Measurements from ENCODE around the gene CLDN24.

The CLDN24 gene

GRCh38 chr4:183337833-183338232, 15.6 kb upstream of the CLDN24 start:
- no peak for TF ChIP-seq CTCF (IDR thresholded peaks at IDR 0.05; ENCODE audit: insufficient read depth, low read depth, low read length, missing control alignments)
- no peak overlapping the region for H3K4me3 ChIP-seq (ENCODE audit: low read depth, low read length)
- no peak for DNase-seq (ENCODE audit: low read depth)

GRCh38 chr4:183337349-183337748, 15.1 kb upstream of the CLDN24 start:
- DNase-seq (ENCODE audit: low read depth), result no peak
- no peak for TF ChIP-seq CTCF (IDR thresholded peaks at IDR 0.05; ENCODE audit: insufficient read depth, low read depth, low read length, missing control alignments)

GRCh38 chr4:183335369-183335940, 13.2 kb upstream of the CLDN24 start:
- no peak overlapping the region for H3K4me3 ChIP-seq (ENCODE audit: low read depth, low read length)
- no peak for TF ChIP-seq CTCF (IDR thresholded peaks at IDR 0.05; ENCODE audit: insufficient read depth, low read depth, low read length, missing control alignments)
- no peak for DNase-seq (ENCODE audit: low read depth)

More at GRCh38 chr4:183337349-183337748, 15.1 kb upstream of the CLDN24 start:
- H3K4me3 ChIP-seq (ENCODE audit: low read depth, low read length), result no peak overlapping the region

- no peak for TF ChIP-seq CTCF (IDR thresholded peaks at IDR 0.05; ENCODE audit: insufficient read depth, low read depth, low read length, missing control alignments)
- DNase-seq (ENCODE audit: low read depth), result no peak
- H3K4me3 ChIP-seq (ENCODE audit: low read depth, low read length), result no peak overlapping the region
Observed at GRCh38 chr4:183333983-183334382, 11.8 kb upstream of the CLDN24 start.

GRCh38 chr4:183333202-183333601, 11.0 kb upstream of the CLDN24 start:
- TF ChIP-seq CTCF (IDR thresholded peaks at IDR 0.05; ENCODE audit: insufficient read depth, low read depth, low read length, missing control alignments), result no peak
- no peak for DNase-seq (ENCODE audit: low read depth)
- no peak overlapping the region for H3K4me3 ChIP-seq (ENCODE audit: low read depth, low read length)

GRCh38 chr4:183332447-183332846, 10.2 kb upstream of the CLDN24 start:
- no peak for TF ChIP-seq CTCF (IDR thresholded peaks at IDR 0.05; ENCODE audit: insufficient read depth, low read depth, low read length, missing control alignments)
- H3K4me3 ChIP-seq (ENCODE audit: low read depth, low read length), result no peak overlapping the region
- DNase-seq (ENCODE audit: low read depth), result no peak

GRCh38 chr4:183330841-183331240, 8.6 kb upstream of the CLDN24 start:
- no peak overlapping the region for H3K4me3 ChIP-seq (ENCODE audit: low read depth, low read length)
- no peak for DNase-seq (ENCODE audit: low read depth)
- TF ChIP-seq CTCF (IDR thresholded peaks at IDR 0.05; ENCODE audit: insufficient read depth, low read depth, low read length, missing control alignments), result no peak
